ENCODE data around the gene LRGUK.
A peak's percentile ranks its signal among the peaks of the same experiment; 100 is the strongest.

Gene LRGUK

DNA sequence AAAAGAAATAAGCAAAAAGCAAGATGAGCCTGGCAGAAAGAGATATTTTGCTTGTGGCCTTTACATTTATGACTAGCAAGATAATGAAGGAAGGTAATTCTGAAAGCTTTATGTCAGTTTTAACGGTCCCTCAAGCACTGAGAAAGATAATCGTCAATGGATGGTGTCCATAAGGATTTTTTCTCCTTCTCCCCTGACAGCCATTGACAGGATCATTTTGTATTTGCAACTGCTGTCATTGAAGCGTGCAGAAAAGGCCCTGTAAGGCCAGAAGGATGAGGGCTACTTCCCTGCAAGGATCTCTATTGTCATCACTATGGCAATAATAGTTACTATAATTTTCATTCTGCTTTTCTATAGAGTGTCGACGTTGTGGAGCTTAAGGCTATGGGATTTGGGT, 994 bp upstream of the LRGUK start:
- no peak for TF ChIP-seq CTCF (IDR thresholded peaks at IDR 0.05; ENCODE audit: borderline replicate concordance, insufficient read depth, low read depth, low read length)
- H3K4me3 ChIP-seq (ENCODE audit: low read depth, low read length): no peak overlapping the region

GRCh38 chr7:134126596-134126965, 559 bp upstream of the LRGUK start:
- TF ChIP-seq CTCF (IDR thresholded peaks at IDR 0.05; ENCODE audit: borderline replicate concordance, insufficient read depth, low read depth, low read length): no peak
- H3K4me3 ChIP-seq (ENCODE audit: low read depth, low read length): no peak overlapping the region

GRCh38 chr7:134128829-134129228, 1.7 kb downstream of the LRGUK start:
- TF ChIP-seq CTCF (IDR thresholded peaks at IDR 0.05; ENCODE audit: borderline replicate concordance, insufficient read depth, low read depth, low read length): no peak
- H3K4me3 ChIP-seq (ENCODE audit: low read depth, low read length): no peak overlapping the region

- no peak for TF ChIP-seq CTCF (IDR thresholded peaks at IDR 0.05; ENCODE audit: borderline replicate concordance, insufficient read depth, low read depth, low read length)
- H3K4me3 ChIP-seq (ENCODE audit: low read depth, low read length): no peak overlapping the region
These were observed 2.9 kb downstream of the LRGUK start for GRCh38 chr7:134129856-134130523.

- H3K4me3 ChIP-seq (ENCODE audit: low read depth, low read length): no peak overlapping the region
- no peak for TF ChIP-seq CTCF (IDR thresholded peaks at IDR 0.05; ENCODE audit: borderline replicate concordance, insufficient read depth, low read depth, low read length)
These were observed 6.9 kb downstream of the LRGUK start for GRCh38 chr7:134134004-134134403.

- TF ChIP-seq CTCF (IDR thresholded peaks at IDR 0.05; ENCODE audit: borderline replicate concordance, insufficient read depth, low read depth, low read length): peak; percentile 90
- H3K4me3 ChIP-seq (ENCODE audit: low read depth, low read length): no peak overlapping the region
These were observed 14.0 kb downstream of the LRGUK start for GRCh38 chr7:134140889-134141867.
